ENCODE results near the gene GNG3.

GNG3 gene

GRCh38 chr11:62757846-62758788 lies 50.6 kb downstream of the GNG3 start:
- POLR2A ChIA-PET: interaction anchor here (0.6 to 1.7 kb wide), 5 partner anchors 10 to 83 kb away, joined by 3 to 7 read pairs (median 3); partner anchors contain the start of genes HNRNPUL2 and TAF6L
- no peak for DNase-seq (ENCODE audit: extremely low spot score)
- CTCF ChIA-PET: no interaction called here
- TF ChIP-seq NFRKB (IDR thresholded peaks at IDR 0.05) (no peak), ELF4 (IDR thresholded peaks at IDR 0.05) (no peak), SP1 (IDR thresholded peaks at IDR 0.05) (no peak), FOXK2 (IDR thresholded peaks at IDR 0.05) (no peak), ZNF384 (IDR thresholded peaks at IDR 0.05) (no peak), TARDBP (IDR thresholded peaks at IDR 0.05) (no peak), BHLHE40 (IDR thresholded peaks at IDR 0.05; ENCODE audit: borderline replicate concordance) (no peak), SUZ12 (IDR thresholded peaks at IDR 0.05) (no peak), FOXA1 (IDR thresholded peaks at IDR 0.05) (no peak), ARNT (IDR thresholded peaks at IDR 0.05) (no peak), LEF1 (IDR thresholded peaks at IDR 0.05; ENCODE audit: borderline replicate concordance) (no peak), L3MBTL2 (conservative IDR thresholded peaks at IDR 0.05) (no peak), PKNOX1 (IDR thresholded peaks at IDR 0.05) (no peak), FOXM1 (IDR thresholded peaks at IDR 0.05; ENCODE audit: borderline replicate concordance) (no peak), CTBP1 (IDR thresholded peaks at IDR 0.05; ENCODE audit: borderline replicate concordance) (no peak), HDGF (IDR thresholded peaks at IDR 0.05; ENCODE audit: borderline replicate concordance) (no peak)

Measured in HEK293T (cell line).